Stimulated activated CD8-positive, alpha-beta memory T cell treated with anti-CD3 and anti-CD28 coated beads, Interleukin-15, amount 100 ng/mL, for 4 hours (primary cell): ENCODE measurements around the gene ECI2.
A peak's percentile ranks its signal among the peaks of the same experiment; 100 is the strongest.
"Not testable (repeated sequence)": the region's sequence is repeated elsewhere in the genome, so short reads cannot be mapped to it uniquely, and the experiment has no call there.

Experiments used
- DNase-seq, 2 donors: peaks; one replicate each; pipeline ENCODE4 v3.0.0-alpha.2; 2020; ENCODE audit warnings: low read depth in 2 of 2

Gene ECI2

GRCh38 chr6:4138186-4138585 lies 2.8 kb upstream of the ECI2 start:
- DNase-seq = no peak

- no peak for DNase-seq
Observed at GRCh38 chr6:4136354-4136831, 1.0 kb upstream of the ECI2 start.

GRCh38 chr6:4135665-4136353 lies 434 bp upstream of the ECI2 start:
- DNase-seq = peak; percentile 91 to 95

GRCh38 chr6:4133941-4134838 lies 1.2 kb downstream of the ECI2 start:
- DNase-seq = no peak

DNA sequence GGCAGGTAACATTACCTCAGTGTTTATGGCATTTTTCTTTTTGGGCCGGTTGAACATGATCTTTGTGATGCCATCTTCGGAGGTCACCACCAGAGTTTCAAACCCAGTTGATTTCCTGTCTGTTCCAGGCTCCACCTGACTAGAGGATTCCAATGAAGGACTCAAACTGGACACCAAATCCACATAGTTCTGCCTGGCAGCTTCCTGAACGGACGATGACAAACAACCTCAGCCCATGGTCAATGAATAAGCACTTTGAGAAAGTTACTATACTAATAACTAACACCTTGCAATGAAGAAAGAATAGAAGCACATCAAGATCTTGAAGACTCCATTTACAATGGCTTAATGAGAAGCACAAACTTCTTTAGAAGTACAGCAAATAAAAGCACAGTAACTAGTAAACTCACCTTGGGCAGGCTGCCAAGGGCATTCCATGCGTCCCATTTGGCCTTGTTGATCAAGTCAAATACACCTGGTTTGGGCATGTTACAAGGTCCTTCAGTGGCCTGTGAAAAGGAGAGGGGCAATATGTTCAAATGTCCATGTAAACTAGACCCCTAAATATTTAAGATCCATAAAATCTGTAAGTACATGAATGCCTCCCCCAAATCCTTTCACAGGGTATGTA lies 4.9 kb downstream of the ECI2 start:
- no peak for DNase-seq

- DNase-seq = no peak
Observed at GRCh38 chr6:4129446-4129845, 5.9 kb downstream of the ECI2 start.

- DNase-seq = no peak
Observed at GRCh38 chr6:4128748-4129147, 6.6 kb downstream of the ECI2 start.

- no peak for DNase-seq
Observed at GRCh38 chr6:4128072-4128471, 7.3 kb downstream of the ECI2 start.

GRCh38 chr6:4125933-4126864 lies 9.2 kb downstream of the ECI2 start:
- DNase-seq = no peak

GRCh38 chr6:4125500-4125899 lies 9.9 kb downstream of the ECI2 start:
- no peak for DNase-seq

GRCh38 chr6:4124351-4124750 lies 11.0 kb downstream of the ECI2 start:
- DNase-seq = no peak

- no peak for DNase-seq
Observed at GRCh38 chr6:4115741-4116140, 19.6 kb downstream of the ECI2 start.

DNA sequence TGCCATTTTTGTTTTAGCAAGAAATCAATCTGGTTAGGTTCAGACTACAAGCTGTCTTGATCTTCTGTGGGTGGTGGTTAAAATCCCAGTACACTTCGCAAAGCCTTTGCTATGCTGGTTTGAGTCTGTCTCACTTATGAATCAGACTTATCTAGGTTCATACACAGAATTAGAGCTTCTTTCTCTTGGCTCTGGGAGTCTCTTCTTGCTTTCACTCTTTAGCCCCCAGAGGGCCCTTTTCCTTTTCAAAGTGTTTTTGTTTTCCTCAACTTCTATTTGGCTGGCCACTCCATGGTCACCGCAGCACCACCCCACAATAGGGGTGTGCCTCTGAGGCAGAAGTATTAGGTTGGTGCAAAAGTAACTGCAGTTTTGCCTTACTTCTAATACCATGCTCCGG lies 21.3 kb downstream of the ECI2 start:
- DNase-seq = no peak

DNA sequence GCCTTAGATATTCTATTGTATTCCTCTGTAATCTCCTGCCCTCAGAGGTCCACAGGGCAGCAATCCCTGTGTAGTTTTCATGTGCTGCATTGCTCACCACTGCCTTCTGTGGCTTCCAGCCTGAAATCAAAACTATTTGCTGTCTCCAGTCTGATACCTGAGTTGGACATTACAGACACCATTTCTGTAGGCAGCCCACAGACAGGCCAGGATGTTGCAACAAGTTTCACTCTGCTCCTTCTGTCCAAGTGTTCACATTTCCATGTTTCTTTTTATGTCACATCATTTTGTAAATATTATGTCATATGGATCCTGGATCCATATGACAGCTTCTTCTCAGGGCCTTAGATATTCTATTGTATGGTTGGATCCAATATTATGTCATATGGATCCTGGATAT lies 21.7 kb downstream of the ECI2 start:
- DNase-seq = no peak

DNA sequence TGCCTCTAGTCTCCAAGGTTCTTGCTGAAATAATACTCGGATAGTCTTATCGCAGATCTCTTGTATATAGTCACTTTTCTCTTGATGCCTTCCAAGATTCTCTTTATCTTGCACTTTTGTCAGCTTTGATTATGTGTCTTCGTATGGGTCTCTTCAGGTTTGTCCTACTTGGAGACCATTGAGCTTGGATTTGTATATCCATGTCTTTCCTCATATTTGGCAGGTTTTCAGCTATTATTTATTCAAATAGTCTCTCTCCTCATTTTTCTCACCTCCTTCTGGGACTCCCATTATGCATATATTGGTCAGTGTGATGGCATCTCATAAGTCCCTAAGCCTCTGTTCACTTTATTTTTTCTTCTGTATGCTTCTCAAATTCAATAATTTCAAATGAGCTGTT lies 23.0 kb downstream of the ECI2 start:
- DNase-seq = no peak

GRCh38 chr6:4109363-4109815 lies 26.0 kb downstream of the ECI2 start:
- DNase-seq = not testable (repeated sequence)

DNA sequence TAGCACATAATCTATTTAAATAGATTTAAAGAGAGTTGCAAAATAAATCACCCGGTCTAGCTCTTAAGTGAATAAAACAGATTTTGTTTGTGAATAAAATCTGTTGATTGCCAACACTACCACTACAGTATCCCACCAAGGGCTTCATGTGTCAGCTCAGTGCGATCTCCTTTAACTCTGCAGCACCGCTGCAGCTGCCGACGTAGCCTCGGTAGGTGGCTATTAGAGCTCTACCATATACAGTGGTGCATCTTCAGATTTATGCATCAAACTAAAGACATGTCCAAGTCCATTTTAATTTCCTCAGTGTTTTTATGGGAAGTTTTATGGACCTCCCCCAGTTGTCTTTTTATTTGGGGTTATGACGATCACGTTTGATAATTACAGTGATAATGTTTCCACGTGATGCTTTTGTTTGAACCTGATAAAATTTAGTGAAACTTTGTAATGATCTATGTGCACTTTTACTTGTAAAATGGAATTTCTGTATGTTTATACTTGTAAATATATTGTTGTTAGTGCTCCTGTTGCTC lies 26.7 kb downstream of the ECI2 start:
- no peak for DNase-seq

- no peak for DNase-seq
Observed at GRCh38 chr6:4107873-4108272, 27.5 kb downstream of the ECI2 start.

- no peak for DNase-seq
Observed at GRCh38 chr6:4105980-4106536, 29.3 kb downstream of the ECI2 start.

GRCh38 chr6:4103929-4104328 lies 31.4 kb downstream of the ECI2 start:
- no peak for DNase-seq
